Measurements from ENCODE around the gene HPSE2.

Gene HPSE2

GRCh38 chr10:98684019-98684899, 551.4 kb downstream of the HPSE2 start:
- no peak for DNase-seq (ENCODE audit: low spot score)

- no peak for DNase-seq (ENCODE audit: low spot score)
Measured at GRCh38 chr10:98676895-98677294, 558.8 kb downstream of the HPSE2 start.

- DNase-seq (ENCODE audit: low spot score): no peak
Measured at GRCh38 chr10:98675902-98676301, 559.8 kb downstream of the HPSE2 start.

- DNase-seq (ENCODE audit: low spot score): no peak
Measured at GRCh38 chr10:98673171-98673782, 562.4 kb downstream of the HPSE2 start.

GRCh38 chr10:98667081-98667480, 568.6 kb downstream of the HPSE2 start:
- DNase-seq (ENCODE audit: low spot score): no peak

GRCh38 chr10:98666276-98666675, 569.4 kb downstream of the HPSE2 start:
- DNase-seq (ENCODE audit: low spot score): no peak

GRCh38 chr10:98664329-98665042, 571.2 kb downstream of the HPSE2 start:
- DNase-seq (ENCODE audit: low spot score): peak; percentile 19

- no peak for DNase-seq (ENCODE audit: low spot score)
Measured at GRCh38 chr10:98659951-98660350, 575.7 kb downstream of the HPSE2 start.

GRCh38 chr10:98655492-98655891, 580.2 kb downstream of the HPSE2 start:
- DNase-seq (ENCODE audit: low spot score): no peak

GRCh38 chr10:98649170-98649569, 586.5 kb downstream of the HPSE2 start:
- no peak for DNase-seq (ENCODE audit: low spot score)

GRCh38 chr10:98646998-98647917, 588.4 kb downstream of the HPSE2 start:
- DNase-seq (ENCODE audit: low spot score): peak; percentile 15

- DNase-seq (ENCODE audit: low spot score): no peak
Measured at GRCh38 chr10:98644466-98644865, 591.2 kb downstream of the HPSE2 start.

GRCh38 chr10:98642281-98642680, 593.4 kb downstream of the HPSE2 start:
- no peak for DNase-seq (ENCODE audit: low spot score)

- no peak for DNase-seq (ENCODE audit: low spot score)
Measured at GRCh38 chr10:98638920-98639319, 596.7 kb downstream of the HPSE2 start.

GRCh38 chr10:98636921-98637329, 598.7 kb downstream of the HPSE2 start:
- no peak for DNase-seq (ENCODE audit: low spot score)

- no peak for DNase-seq (ENCODE audit: low spot score)
Measured at GRCh38 chr10:98632456-98633150, 603.0 kb downstream of the HPSE2 start.

- no peak for DNase-seq (ENCODE audit: low spot score)
Measured at GRCh38 chr10:98628206-98628605, 607.4 kb downstream of the HPSE2 start.

GRCh38 chr10:98627711-98628110, 607.9 kb downstream of the HPSE2 start:
- no peak for DNase-seq (ENCODE audit: low spot score)

GRCh38 chr10:98624963-98625362, 610.7 kb downstream of the HPSE2 start:
- DNase-seq (ENCODE audit: low spot score): no peak

GRCh38 chr10:98623176-98623575, 612.5 kb downstream of the HPSE2 start:
- no peak for DNase-seq (ENCODE audit: low spot score)

- DNase-seq (ENCODE audit: low spot score): no peak
Measured at GRCh38 chr10:98621630-98622029, 614.0 kb downstream of the HPSE2 start.

Data from cerebellar cortex (tissue), 1 donor.